Keratinocyte (primary cell): ENCODE data around the gene TMEM9B. TPM values are rescaled to one million over a fixed set of nuclear protein-coding genes. Genes with fewer than 3 reads are reported as not detected.

Source experiments
- DNase-seq: peaks from one replicate; pipeline ENCODE4 v3.0.0-alpha.2; 2011; ENCODE audit warnings: low read depth, missing footprints, low spot score
- FAIRE-seq: peaks from 2 replicates; lab custom pipeline; 2011; peaks lifted over from hg19 to GRCh38; lab: Jason Lieb, UNC
- H2AFZ ChIP-seq: 2 replicates; pipeline ENCODE4 v1.6.0; 2012; ENCODE audit warnings: low read length, control low read depth, inconsistent platforms; ENCODE audit not compliant: control insufficient read depth
- H3K27ac ChIP-seq: 2 replicates; pipeline ENCODE4 v1.5.1; 2011; ENCODE audit warnings: low read length; ENCODE audit not compliant: control insufficient read depth, insufficient read depth
- H3K27me3 ChIP-seq: 3 replicates; pipeline ENCODE4 v1.6.0; 2011; ENCODE audit warnings: low read length; ENCODE audit not compliant: control insufficient read depth, insufficient read depth; ENCODE audit errors: extremely low read depth
- H3K36me3 ChIP-seq, 2 experiments: 2 replicates in 1 of 2; 3 replicates in 1 of 2; pipeline ENCODE4 v1.5.1; 2011; ENCODE audit warnings: low read length in 2 of 2, mild to moderate bottlenecking in 1 of 2; ENCODE audit not compliant: control insufficient read depth in 2 of 2, insufficient read depth in 2 of 2; ENCODE audit errors: extremely low read depth in 1 of 2
- H3K4me1 ChIP-seq: 3 replicates; pipeline ENCODE4 v1.5.1; 2011; ENCODE audit warnings: low read length; ENCODE audit not compliant: control insufficient read depth, insufficient read depth; ENCODE audit errors: extremely low read depth
- H3K4me2 ChIP-seq: 3 replicates; pipeline ENCODE4 v1.6.0; 2011; ENCODE audit warnings: low read depth, low read length; ENCODE audit not compliant: control insufficient read depth, insufficient read depth; ENCODE audit errors: extremely low read depth
- H3K4me3 ChIP-seq, 3 experiments: fragments of 200-600 bp in 1 of 3; sonication (generic) in 1 of 3; 2 replicates in 2 of 3; 3 replicates in 1 of 3; pipeline ENCODE4 v1.5.1; 2011 to 2016; ENCODE audit warnings: low read length in 3 of 3, mild to moderate bottlenecking in 3 of 3, control low read depth in 2 of 3, inconsistent platforms in 1 of 3, low read depth in 1 of 3, mixed read lengths in 1 of 3, mixed run types in 1 of 3, moderate library complexity in 1 of 3; ENCODE audit not compliant: control insufficient read depth in 2 of 3, insufficient read depth in 2 of 3; ENCODE audit errors: extremely low read depth in 1 of 3
- H3K79me2 ChIP-seq: 2 replicates; pipeline ENCODE4 v1.6.0; 2012; ENCODE audit warnings: low read length; ENCODE audit not compliant: control insufficient read depth, insufficient read depth
- H3K9ac ChIP-seq: 3 replicates; pipeline ENCODE4 v1.6.0; 2011; ENCODE audit warnings: low read length; ENCODE audit not compliant: control insufficient read depth, insufficient read depth; ENCODE audit errors: extremely low read depth
- H3K9me1 ChIP-seq: 3 replicates; pipeline ENCODE4 v1.6.0; 2011; ENCODE audit warnings: low read length; ENCODE audit not compliant: control insufficient read depth, insufficient read depth; ENCODE audit errors: extremely low read depth
- H3K9me3 ChIP-seq: 2 replicates; pipeline ENCODE4 v1.5.1; 2012; ENCODE audit warnings: low read depth, low read length; ENCODE audit not compliant: control insufficient read depth
- H4K20me1 ChIP-seq: 3 replicates; pipeline ENCODE4 v1.6.0; 2011; ENCODE audit warnings: low read length; ENCODE audit not compliant: control insufficient read depth, insufficient read depth; ENCODE audit errors: extremely low read depth
- EZH2 ChIP-seq: IDR thresholded peaks from one replicate; pipeline ENCODE4 v1.6.1; 2012; ENCODE audit warnings: inconsistent platforms, mild to moderate bottlenecking, low read length, moderate library complexity
- dilution Hi-C: fragments of 300-500 bp; cut with MboI; formaldehyde crosslinking; loops from one replicate; pipeline ENCODE4 v1.7.0; 2020; ENCODE audit warnings: low sequenced_read_pairs; ENCODE audit not compliant: extremely low pct_ligation_motif_present
- polyA plus RNA-seq, 5 experiments: library from polyadenylated mRNA; depleted of rRNA in 3 of 5; stranded (reverse) in 3 of 5; stranded (forward) in 1 of 5; unstranded in 1 of 5; fragments of >200 nt; gene quantifications; 1 replicate in 1 of 5; 2 replicates in 3 of 5; 3 replicates in 1 of 5; pipeline versions ENCODE4 v1.2.1 to v1.2.3, GENCODE V29; 2011 to 2012; ENCODE audit warnings: missing spikeins in 2 of 5, low read depth in 1 of 5, low replicate concordance in 1 of 5
- TF ChIP-seq, protein P1 (sequence below), 3 experiments: IDR thresholded peaks in 1 of 3; conservative IDR thresholded peaks in 1 of 3; optimal IDR thresholded peaks in 1 of 3; 2 replicates in 2 of 3; 3 replicates in 1 of 3; pipeline versions ENCODE3 to v1.5.1; 2011; ENCODE audit warnings: low read length in 3 of 3, mild to moderate bottlenecking in 3 of 3, moderate library complexity in 2 of 3, control low read depth in 1 of 3, inconsistent platforms in 1 of 3; ENCODE audit not compliant: insufficient read depth in 2 of 3; ENCODE audit errors: extremely low read depth in 1 of 3

Gene TMEM9B
- polyA plus RNA-seq, 1 donor (not counting 4 experiments of a cell fraction or from before 2014, with no cell fraction given) = 60.8 TPM

DNA sequence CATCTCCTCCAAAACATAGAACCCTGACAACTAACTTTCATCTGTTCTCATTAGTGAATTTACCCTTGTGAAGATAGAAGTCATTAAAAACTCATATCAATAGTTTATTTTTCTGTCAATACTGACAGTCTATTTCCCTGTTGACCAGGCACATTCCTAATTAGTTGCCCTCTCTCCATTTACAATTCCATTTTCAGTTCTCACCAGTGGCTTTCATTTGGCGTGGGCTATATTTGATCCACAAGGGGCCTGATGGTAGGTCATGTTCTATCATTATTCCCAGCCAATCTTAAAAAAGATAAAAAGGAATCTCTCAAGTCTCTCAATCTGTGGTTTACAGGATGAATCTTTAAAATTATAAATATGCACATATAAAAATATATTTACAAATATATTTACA lies 57.1 kb downstream of the TMEM9B start:
- peak overlapping the region; percentile 27 for H3K4me2 ChIP-seq
- H3K79me2 ChIP-seq = peaks cover 7% of the 10 kb centered on the region
- H3K9ac ChIP-seq = no peak overlapping the region
- no peaks in the 10 kb centered on the region for H3K9me1 ChIP-seq
- no peak for DNase-seq
- H3K27ac ChIP-seq = peak overlapping the region; percentile 45
- FAIRE-seq = no peak
- peaks cover 33% of the 10 kb centered on the region for H3K4me1 ChIP-seq
- no peaks in the 10 kb centered on the region for H3K27me3 ChIP-seq
- no peak overlapping the region for H3K4me3 ChIP-seq
- no peak overlapping the region for H2AFZ ChIP-seq
- TF ChIP-seq EZH2 = no peak
- TF ChIP-seq, protein P1, sequence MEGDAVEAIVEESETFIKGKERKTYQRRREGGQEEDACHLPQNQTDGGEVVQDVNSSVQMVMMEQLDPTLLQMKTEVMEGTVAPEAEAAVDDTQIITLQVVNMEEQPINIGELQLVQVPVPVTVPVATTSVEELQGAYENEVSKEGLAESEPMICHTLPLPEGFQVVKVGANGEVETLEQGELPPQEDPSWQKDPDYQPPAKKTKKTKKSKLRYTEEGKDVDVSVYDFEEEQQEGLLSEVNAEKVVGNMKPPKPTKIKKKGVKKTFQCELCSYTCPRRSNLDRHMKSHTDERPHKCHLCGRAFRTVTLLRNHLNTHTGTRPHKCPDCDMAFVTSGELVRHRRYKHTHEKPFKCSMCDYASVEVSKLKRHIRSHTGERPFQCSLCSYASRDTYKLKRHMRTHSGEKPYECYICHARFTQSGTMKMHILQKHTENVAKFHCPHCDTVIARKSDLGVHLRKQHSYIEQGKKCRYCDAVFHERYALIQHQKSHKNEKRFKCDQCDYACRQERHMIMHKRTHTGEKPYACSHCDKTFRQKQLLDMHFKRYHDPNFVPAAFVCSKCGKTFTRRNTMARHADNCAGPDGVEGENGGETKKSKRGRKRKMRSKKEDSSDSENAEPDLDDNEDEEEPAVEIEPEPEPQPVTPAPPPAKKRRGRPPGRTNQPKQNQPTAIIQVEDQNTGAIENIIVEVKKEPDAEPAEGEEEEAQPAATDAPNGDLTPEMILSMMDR (optimal IDR thresholded peaks at IDR 0.05 in 1 of 3, IDR thresholded peaks at IDR 0.05 in 1 of 3, conservative IDR thresholded peaks at IDR 0.05 in 1 of 3; ENCODE audit: extremely low read depth in 1 of 3, insufficient read depth in 2 of 3, low read length in 3 of 3) = no peak
- dilution Hi-C loops = no loop called here
- no peaks in the 10 kb centered on the region for H3K36me3 ChIP-seq
- H4K20me1 ChIP-seq = no peaks in the 10 kb centered on the region
- H3K9me3 ChIP-seq = no peaks in the 10 kb centered on the region

DNA sequence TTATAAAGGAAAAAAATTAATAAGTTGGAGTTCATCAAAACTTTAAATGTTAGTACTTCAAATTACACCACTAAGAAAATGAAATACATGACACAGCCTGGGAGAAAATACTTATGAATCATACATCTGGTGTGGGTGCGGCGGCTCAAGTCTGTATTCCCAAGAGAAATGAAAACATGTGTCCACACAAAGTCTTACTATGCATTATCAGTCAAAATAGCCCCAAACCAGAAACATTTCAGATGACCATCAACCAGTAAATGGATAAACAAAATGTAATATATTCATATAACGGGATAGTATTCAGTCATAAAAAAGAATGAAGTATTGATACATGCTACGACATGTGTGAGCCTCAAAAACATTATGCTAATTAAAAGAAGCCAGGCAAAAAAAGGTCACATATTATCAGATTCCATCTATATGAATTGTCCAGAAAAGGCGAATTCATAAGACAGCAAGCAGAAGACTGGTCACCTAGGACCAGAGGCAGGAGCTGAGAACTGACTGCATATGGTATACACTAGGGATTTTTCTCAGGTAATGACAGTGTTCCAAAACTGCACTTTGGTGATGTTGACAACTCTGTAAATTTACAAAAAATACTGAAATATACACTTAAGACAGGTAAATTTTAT lies 58.6 kb downstream of the TMEM9B start:
- peak overlapping the region; percentile 42 for H2AFZ ChIP-seq
- H3K9me1 ChIP-seq = no peaks in the 10 kb centered on the region
- H3K79me2 ChIP-seq = no peaks in the 10 kb centered on the region
- peaks cover 31% of the 10 kb centered on the region for H3K4me1 ChIP-seq
- peak overlapping the region; percentile 78 for H3K27ac ChIP-seq
- TF ChIP-seq EZH2 = no peak
- TF ChIP-seq, protein P1 (optimal IDR thresholded peaks at IDR 0.05 in 1 of 3, IDR thresholded peaks at IDR 0.05 in 1 of 3, conservative IDR thresholded peaks at IDR 0.05 in 1 of 3; ENCODE audit: extremely low read depth in 1 of 3, insufficient read depth in 2 of 3, low read length in 3 of 3) = no peak
- dilution Hi-C loops = no loop called here
- H4K20me1 ChIP-seq = no peaks in the 10 kb centered on the region
- no peaks in the 10 kb centered on the region for H3K27me3 ChIP-seq
- H3K9me3 ChIP-seq = no peaks in the 10 kb centered on the region
- H3K36me3 ChIP-seq = no peaks in the 10 kb centered on the region
- H3K4me2 ChIP-seq = peak overlapping the region; percentile 52
- FAIRE-seq (peak; percentile 65), DNase-seq (no peak)
- no peak overlapping the region for H3K4me3 ChIP-seq
- peak overlapping the region; percentile 46 for H3K9ac ChIP-seq
